ENCODE measurements around the gene CEP70. TPM values are rescaled to one million over a fixed set of nuclear protein-coding genes. Genes with fewer than 3 reads are reported as not detected.
"Not testable (repeated sequence)": the region's sequence is repeated elsewhere in the genome, so short reads cannot be mapped to it uniquely, and the experiment has no call there.

Gene CEP70
- total RNA-seq, 3 donors from 2014 or later: 29.7 to 56.9 (median 37.9) TPM

DNA sequence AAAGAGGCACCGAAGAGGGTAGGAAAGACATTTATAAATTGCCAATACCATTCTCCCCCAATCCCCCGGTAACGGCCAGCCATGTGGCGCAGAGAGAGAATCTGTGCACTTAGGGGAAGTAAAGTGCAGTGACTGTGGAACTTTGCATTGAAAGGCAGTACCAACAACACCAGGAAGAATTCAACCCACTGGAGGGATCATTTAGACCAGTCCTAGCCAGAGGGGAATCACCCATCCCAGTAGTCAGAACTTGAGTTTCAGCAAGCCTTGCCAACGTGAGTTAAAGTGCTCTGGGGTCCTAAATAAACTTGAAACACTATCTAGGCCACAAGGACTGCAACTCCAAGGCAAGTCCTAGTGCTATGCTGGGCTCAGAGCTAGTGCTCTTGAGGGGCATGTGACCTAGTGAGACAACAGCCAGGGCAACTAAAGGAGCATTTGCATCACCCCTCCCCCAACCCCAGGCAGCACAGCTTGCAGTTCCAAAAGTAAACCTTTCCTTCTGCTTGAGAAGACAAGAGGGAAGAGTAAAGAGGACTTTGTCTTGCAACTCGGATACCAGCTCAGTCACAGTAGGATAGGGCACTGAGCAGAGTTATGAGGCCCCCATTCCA lies 15.0 kb downstream of the CEP70 start:
- no peaks in the 10 kb centered on the region for H3K4me1 ChIP-seq (ENCODE audit: low read depth)
- ATAC-seq: peak; percentile 13
- no peak overlapping the region for H3K4me3 ChIP-seq
- no peaks in the 10 kb centered on the region for H3K36me3 ChIP-seq (ENCODE audit: low read depth)
- intact Hi-C loops (cut with DNase I, micrococcal nuclease): no loop called here
- no peak for DNase-seq
- TF ChIP-seq, protein P1, sequence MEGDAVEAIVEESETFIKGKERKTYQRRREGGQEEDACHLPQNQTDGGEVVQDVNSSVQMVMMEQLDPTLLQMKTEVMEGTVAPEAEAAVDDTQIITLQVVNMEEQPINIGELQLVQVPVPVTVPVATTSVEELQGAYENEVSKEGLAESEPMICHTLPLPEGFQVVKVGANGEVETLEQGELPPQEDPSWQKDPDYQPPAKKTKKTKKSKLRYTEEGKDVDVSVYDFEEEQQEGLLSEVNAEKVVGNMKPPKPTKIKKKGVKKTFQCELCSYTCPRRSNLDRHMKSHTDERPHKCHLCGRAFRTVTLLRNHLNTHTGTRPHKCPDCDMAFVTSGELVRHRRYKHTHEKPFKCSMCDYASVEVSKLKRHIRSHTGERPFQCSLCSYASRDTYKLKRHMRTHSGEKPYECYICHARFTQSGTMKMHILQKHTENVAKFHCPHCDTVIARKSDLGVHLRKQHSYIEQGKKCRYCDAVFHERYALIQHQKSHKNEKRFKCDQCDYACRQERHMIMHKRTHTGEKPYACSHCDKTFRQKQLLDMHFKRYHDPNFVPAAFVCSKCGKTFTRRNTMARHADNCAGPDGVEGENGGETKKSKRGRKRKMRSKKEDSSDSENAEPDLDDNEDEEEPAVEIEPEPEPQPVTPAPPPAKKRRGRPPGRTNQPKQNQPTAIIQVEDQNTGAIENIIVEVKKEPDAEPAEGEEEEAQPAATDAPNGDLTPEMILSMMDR (IDR thresholded peaks at IDR 0.05): no peak
- H3K9me3 ChIP-seq: peaks cover 2% of the 10 kb centered on the region

DNA sequence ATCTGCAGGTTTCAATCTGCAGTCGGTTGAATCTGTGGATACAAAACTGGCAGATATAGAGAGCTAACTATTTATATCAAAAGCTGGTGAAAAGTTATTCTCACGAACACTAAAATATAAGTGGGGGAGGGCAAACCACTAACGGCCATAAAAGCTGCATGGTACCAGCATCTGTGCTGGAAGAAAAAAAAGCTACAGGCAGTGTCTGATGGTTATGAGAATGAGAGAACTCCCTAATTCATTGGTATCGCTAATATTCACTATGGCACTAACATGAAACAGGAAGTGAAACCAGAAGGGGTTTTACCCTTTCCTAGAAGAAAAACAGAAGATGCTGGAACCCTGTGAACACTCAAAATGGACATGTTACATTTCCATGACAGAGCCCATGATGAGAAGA lies 15.9 kb downstream of the CEP70 start:
- H3K9me3 ChIP-seq: peaks cover 5% of the 10 kb centered on the region
- DNase-seq (no peak), ATAC-seq (no peak)
- no peaks in the 10 kb centered on the region for H3K36me3 ChIP-seq (ENCODE audit: low read depth)
- intact Hi-C loops (cut with DNase I, micrococcal nuclease): no loop called here
- H3K4me3 ChIP-seq: no peak overlapping the region
- no peaks in the 10 kb centered on the region for H3K4me1 ChIP-seq (ENCODE audit: low read depth)
- TF ChIP-seq, protein P1 (IDR thresholded peaks at IDR 0.05): no peak

DNA sequence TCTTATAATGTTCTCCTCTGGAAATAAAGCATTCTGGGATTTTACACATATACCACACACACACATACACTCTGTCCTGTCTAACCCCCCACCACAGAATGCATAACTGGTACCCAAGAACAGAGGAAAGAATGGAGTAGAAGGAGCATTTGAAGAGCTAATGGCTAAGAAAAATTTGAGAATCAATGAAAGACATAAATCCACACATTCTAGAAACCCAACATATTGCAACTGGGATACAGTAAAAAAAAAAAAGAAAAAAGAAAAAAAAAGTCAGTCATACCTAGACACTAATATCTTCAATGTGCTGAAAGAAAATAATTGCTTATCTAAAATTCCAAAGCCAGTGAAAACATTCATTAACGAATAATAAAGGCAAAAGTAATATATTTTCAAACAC lies 20.9 kb downstream of the CEP70 start:
- H3K4me1 ChIP-seq (ENCODE audit: low read depth): no peaks in the 10 kb centered on the region
- intact Hi-C loops (cut with DNase I, micrococcal nuclease): no loop called here
- DNase-seq: no peak
- no peaks in the 10 kb centered on the region for H3K36me3 ChIP-seq (ENCODE audit: low read depth)
- no peak overlapping the region for H3K4me3 ChIP-seq
- TF ChIP-seq, protein P1 (IDR thresholded peaks at IDR 0.05): no peak
- H3K9me3 ChIP-seq: peaks cover 5% of the 10 kb centered on the region
- ATAC-seq: no peak

DNA sequence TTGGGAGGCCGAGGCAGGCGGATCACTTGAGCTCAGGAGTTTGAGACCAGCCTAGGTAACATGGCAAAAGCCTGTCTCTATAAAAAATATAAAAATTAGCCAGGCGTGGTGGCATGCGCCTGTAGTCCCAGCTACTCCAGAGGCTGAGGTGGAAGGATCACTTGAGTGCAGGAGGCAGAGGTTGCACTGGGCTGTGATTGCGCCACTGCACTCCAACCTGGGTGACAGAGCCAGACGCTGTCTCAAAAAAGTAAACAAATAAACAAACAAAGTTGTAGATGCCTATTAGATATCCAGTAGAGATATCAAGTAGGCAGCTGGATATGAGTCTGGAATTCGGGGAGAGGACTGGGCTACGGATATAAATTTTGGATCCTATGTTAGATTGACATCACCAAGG lies 24.4 kb downstream of the CEP70 start:
- H3K36me3 ChIP-seq (ENCODE audit: low read depth); intact Hi-C loops (cut with DNase I, micrococcal nuclease); ATAC-seq; DNase-seq; H3K4me1 ChIP-seq (ENCODE audit: low read depth); H3K9me3 ChIP-seq; H3K4me3 ChIP-seq: not testable (repeated sequence)

DNA sequence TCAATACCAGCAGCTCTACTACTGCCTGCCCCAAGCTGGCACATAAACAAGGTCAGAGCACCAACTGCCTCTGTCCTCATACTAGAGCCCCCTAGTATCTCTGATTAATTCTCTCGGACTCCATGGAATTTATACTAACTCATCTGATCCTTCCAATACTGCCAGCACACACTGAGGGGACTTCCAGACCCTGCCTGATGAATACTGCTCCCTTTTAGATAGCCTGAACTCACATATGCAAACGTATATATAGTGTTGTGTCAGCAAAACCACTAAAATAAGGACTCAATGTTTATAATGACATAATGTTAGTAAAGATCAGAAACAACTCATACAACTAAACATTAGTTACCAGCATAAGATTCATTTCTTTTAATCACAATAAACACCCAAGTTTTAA lies 25.0 kb downstream of the CEP70 start:
- H3K9me3 ChIP-seq: peaks cover 3% of the 10 kb centered on the region
- H3K4me1 ChIP-seq (ENCODE audit: low read depth): no peaks in the 10 kb centered on the region
- DNase-seq (no peak), ATAC-seq (no peak)
- TF ChIP-seq, protein P1 (IDR thresholded peaks at IDR 0.05): no peak
- intact Hi-C loops (cut with DNase I, micrococcal nuclease): no loop called here
- H3K4me3 ChIP-seq: no peak overlapping the region
- no peaks in the 10 kb centered on the region for H3K36me3 ChIP-seq (ENCODE audit: low read depth)

DNA sequence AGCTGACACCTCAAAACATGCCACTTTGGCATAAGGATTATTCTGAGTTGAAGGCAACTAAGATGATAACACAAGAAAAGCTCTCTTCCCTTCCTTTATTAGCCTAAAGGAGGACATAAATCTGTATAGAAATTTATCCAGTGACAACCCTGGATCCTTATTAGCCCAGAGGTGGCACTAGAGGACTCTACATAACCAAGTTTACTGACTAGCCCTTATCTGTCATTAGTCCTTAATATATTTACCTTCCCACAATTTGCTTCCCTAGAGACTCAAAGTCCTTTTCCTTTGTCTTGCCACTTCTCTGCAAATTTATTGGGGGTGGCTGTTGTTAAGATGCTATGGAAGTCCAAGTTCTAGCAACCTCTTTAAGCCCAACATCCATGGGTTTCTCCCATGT lies 26.7 kb downstream of the CEP70 start:
- Histone ChIP-seq H3K36me3 (ENCODE audit: low read depth) (no peaks in the 10 kb centered on the region), H3K4me3 (no peak overlapping the region), H3K9me3 (no peaks in the 10 kb centered on the region), H3K4me1 (ENCODE audit: low read depth) (no peaks in the 10 kb centered on the region)
- TF ChIP-seq, protein P1 (IDR thresholded peaks at IDR 0.05): no peak
- intact Hi-C loops (cut with DNase I, micrococcal nuclease): no loop called here
- ATAC-seq (no peak), DNase-seq (no peak)

DNA sequence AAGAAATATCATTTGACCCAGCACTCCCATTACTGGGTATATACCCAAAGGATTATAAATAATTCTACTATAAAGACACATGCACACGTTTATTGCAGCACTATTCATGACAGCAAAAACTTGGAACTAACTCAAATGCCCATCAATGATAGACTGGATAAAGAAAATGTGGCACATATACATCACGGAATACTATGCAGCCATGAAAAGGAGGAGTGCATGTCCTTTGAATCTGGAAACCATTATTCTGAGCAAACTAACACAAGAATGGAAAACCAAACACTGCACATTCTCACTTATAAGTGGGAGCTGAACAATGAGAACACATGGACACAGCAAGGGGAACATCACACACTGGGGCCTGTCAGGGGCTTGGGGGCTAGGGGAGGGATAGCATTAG lies 27.8 kb downstream of the CEP70 start:
- H3K4me1 ChIP-seq (ENCODE audit: low read depth); H3K36me3 ChIP-seq (ENCODE audit: low read depth); H3K9me3 ChIP-seq; intact Hi-C loops (cut with DNase I, micrococcal nuclease); DNase-seq; ATAC-seq; H3K4me3 ChIP-seq: not testable (repeated sequence)

DNA sequence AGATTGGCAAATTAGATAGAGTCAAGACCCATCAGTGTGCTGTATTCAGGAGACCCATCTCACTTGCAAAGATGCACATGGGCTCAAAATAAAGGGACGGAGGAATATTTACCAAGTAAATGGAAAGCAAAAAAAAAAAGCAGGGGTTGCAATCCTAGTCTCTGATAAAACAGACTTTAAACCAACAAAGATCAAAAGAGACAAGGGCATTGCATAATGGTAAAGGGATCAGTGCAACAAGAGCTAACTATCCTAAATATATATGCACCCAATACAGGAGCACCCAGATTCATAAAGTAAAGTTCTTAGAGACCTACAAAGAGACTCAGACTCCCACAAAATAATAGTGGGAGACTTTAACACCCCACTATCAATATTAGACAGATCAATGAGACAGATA lies 31.2 kb downstream of the CEP70 start:
- H3K4me3 ChIP-seq; ATAC-seq; intact Hi-C loops (cut with DNase I, micrococcal nuclease); H3K36me3 ChIP-seq (ENCODE audit: low read depth); DNase-seq; H3K4me1 ChIP-seq (ENCODE audit: low read depth): not testable (repeated sequence)
- H3K9me3 ChIP-seq: peaks cover 21% of the 10 kb centered on the region
